ENCODE measurements around the gene SNX8.
A peak's percentile ranks its signal among the peaks of the same experiment; 100 is the strongest.

DNA sequence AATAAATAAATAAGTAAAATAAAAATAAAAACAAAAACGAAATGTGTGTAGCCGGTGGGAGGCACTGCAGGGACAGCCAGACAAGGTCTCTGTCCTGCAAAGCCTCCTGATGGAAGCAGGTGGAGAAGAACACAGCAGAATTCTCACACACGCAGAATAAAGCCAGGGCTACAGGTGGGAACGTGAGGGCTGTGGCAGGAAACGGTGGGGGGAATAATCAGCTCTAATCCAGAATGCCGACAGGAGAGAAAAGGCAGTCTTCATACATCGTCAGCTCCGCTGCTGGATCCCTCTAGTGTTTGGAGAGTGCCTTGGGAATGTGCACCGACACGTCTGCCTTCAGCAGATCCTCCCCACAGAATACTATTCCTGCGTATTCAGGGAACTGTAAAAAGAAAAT is 6.8 kb upstream of the SNX8 start:
- TF ChIP-seq MAFK (IDR thresholded peaks at IDR 0.05; ENCODE audit: low read depth, low read length) (no peak), TCF12 (IDR thresholded peaks at IDR 0.05; ENCODE audit: low read depth, low read length) (no peak), RNF2 (IDR thresholded peaks at IDR 0.05; ENCODE audit: borderline replicate concordance, low read depth, low read length, missing control alignments, poor library complexity, severe bottlenecking) (no peak), EP300 (IDR thresholded peaks at IDR 0.05; ENCODE audit: borderline replicate concordance in 1 of 2, low read depth in 2 of 2, low read length in 2 of 2) (no peak), EGR1 (IDR thresholded peaks at IDR 0.05; ENCODE audit: borderline replicate concordance, low read depth, low read length) (no peak), CEBPB (IDR thresholded peaks at IDR 0.05; ENCODE audit: low read depth, low read length) (no peak), POLR2AphosphoS5 (IDR thresholded peaks at IDR 0.05; ENCODE audit: low read depth, low read length) (no peak), POLR2A (IDR thresholded peaks at IDR 0.05; ENCODE audit: control extremely low read depth in 1 of 2, low read depth in 2 of 2, low read length in 2 of 2) (no peak), HDAC2 (IDR thresholded peaks at IDR 0.05; ENCODE audit: borderline replicate concordance in 1 of 2, low read depth in 2 of 2, low read length in 2 of 2) (no peak), TAF1 (IDR thresholded peaks at IDR 0.05; ENCODE audit: low read depth, low read length) (no peak)
- TF ChIP-seq, protein P1, sequence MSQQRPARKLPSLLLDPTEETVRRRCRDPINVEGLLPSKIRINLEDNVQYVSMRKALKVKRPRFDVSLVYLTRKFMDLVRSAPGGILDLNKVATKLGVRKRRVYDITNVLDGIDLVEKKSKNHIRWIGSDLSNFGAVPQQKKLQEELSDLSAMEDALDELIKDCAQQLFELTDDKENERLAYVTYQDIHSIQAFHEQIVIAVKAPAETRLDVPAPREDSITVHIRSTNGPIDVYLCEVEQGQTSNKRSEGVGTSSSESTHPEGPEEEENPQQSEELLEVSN (IDR thresholded peaks at IDR 0.05) = no peak
- TF ChIP-seq, protein P2, sequence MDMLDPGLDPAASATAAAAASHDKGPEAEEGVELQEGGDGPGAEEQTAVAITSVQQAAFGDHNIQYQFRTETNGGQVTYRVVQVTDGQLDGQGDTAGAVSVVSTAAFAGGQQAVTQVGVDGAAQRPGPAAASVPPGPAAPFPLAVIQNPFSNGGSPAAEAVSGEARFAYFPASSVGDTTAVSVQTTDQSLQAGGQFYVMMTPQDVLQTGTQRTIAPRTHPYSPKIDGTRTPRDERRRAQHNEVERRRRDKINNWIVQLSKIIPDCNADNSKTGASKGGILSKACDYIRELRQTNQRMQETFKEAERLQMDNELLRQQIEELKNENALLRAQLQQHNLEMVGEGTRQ (IDR thresholded peaks at IDR 0.05; ENCODE audit: low read length) = no peak
- TF ChIP-seq, protein P3, sequence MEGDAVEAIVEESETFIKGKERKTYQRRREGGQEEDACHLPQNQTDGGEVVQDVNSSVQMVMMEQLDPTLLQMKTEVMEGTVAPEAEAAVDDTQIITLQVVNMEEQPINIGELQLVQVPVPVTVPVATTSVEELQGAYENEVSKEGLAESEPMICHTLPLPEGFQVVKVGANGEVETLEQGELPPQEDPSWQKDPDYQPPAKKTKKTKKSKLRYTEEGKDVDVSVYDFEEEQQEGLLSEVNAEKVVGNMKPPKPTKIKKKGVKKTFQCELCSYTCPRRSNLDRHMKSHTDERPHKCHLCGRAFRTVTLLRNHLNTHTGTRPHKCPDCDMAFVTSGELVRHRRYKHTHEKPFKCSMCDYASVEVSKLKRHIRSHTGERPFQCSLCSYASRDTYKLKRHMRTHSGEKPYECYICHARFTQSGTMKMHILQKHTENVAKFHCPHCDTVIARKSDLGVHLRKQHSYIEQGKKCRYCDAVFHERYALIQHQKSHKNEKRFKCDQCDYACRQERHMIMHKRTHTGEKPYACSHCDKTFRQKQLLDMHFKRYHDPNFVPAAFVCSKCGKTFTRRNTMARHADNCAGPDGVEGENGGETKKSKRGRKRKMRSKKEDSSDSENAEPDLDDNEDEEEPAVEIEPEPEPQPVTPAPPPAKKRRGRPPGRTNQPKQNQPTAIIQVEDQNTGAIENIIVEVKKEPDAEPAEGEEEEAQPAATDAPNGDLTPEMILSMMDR (IDR thresholded peaks at IDR 0.05; ENCODE audit: control extremely low read depth in 1 of 3, insufficient read depth in 1 of 3, low read depth in 1 of 3, low read length in 3 of 3) = peak in 2 of 3 experiments; percentile 24 to 30; a peak in 2 of 4 replicates
